ENCODE results near the gene SLC25A51.

SLC25A51 gene

GRCh38 chr9:37903647-37904444, at the start of gene SLC25A51:
Gene SLC25A51, minus strand, starts transcription at chr9:37904127. Its CDS starts 15,577 bp downstream, at chr9:37888550.
- peak; percentile 90 to 91 for DNase-seq (ENCODE audit: extremely low read depth in 1 of 2, low read depth in 1 of 2)

GRCh38 chr9:37953206-37953774, 49.4 kb upstream of the SLC25A51 start:
- DNase-seq (ENCODE audit: extremely low read depth in 1 of 2, low read depth in 1 of 2) = no peak

- DNase-seq (ENCODE audit: extremely low read depth in 1 of 2, low read depth in 1 of 2) = no peak
Measured at GRCh38 chr9:37952731-37953130, 48.8 kb upstream of the SLC25A51 start.

GRCh38 chr9:37951671-37952449, 47.9 kb upstream of the SLC25A51 start:
- no peak for DNase-seq (ENCODE audit: extremely low read depth in 1 of 2, low read depth in 1 of 2)

GRCh38 chr9:37950561-37950960, 46.6 kb upstream of the SLC25A51 start:
- DNase-seq (ENCODE audit: extremely low read depth in 1 of 2, low read depth in 1 of 2) = no peak

- no peak for DNase-seq (ENCODE audit: extremely low read depth in 1 of 2, low read depth in 1 of 2)
Measured at GRCh38 chr9:37949576-37949975, 45.6 kb upstream of the SLC25A51 start.

- DNase-seq (ENCODE audit: extremely low read depth in 1 of 2, low read depth in 1 of 2) = no peak
Measured at GRCh38 chr9:37948417-37948980, 44.6 kb upstream of the SLC25A51 start.

GRCh38 chr9:37947977-37948376, 44.0 kb upstream of the SLC25A51 start:
- DNase-seq (ENCODE audit: extremely low read depth in 1 of 2, low read depth in 1 of 2) = no peak

GRCh38 chr9:37947471-37947870, 43.5 kb upstream of the SLC25A51 start:
- no peak for DNase-seq (ENCODE audit: extremely low read depth in 1 of 2, low read depth in 1 of 2)

GRCh38 chr9:37946971-37947370, 43.0 kb upstream of the SLC25A51 start:
- no peak for DNase-seq (ENCODE audit: extremely low read depth in 1 of 2, low read depth in 1 of 2)

GRCh38 chr9:37946041-37946440, 42.1 kb upstream of the SLC25A51 start:
- DNase-seq (ENCODE audit: extremely low read depth in 1 of 2, low read depth in 1 of 2) = no peak

GRCh38 chr9:37944671-37945481, 40.9 kb upstream of the SLC25A51 start:
- no peak for DNase-seq (ENCODE audit: extremely low read depth in 1 of 2, low read depth in 1 of 2)

- no peak for DNase-seq (ENCODE audit: extremely low read depth in 1 of 2, low read depth in 1 of 2)
Measured at GRCh38 chr9:37944266-37944650, 40.3 kb upstream of the SLC25A51 start.

GRCh38 chr9:37943345-37944265, 39.7 kb upstream of the SLC25A51 start:
- DNase-seq (ENCODE audit: extremely low read depth in 1 of 2, low read depth in 1 of 2) = no peak

GRCh38 chr9:37942621-37943344, 38.9 kb upstream of the SLC25A51 start:
- DNase-seq (ENCODE audit: extremely low read depth in 1 of 2, low read depth in 1 of 2) = no peak

- no peak for DNase-seq (ENCODE audit: extremely low read depth in 1 of 2, low read depth in 1 of 2)
Measured at GRCh38 chr9:37941253-37941652, 37.3 kb upstream of the SLC25A51 start.

- no peak for DNase-seq (ENCODE audit: extremely low read depth in 1 of 2, low read depth in 1 of 2)
Measured at GRCh38 chr9:37939575-37940095, 35.7 kb upstream of the SLC25A51 start.

- no peak for DNase-seq (ENCODE audit: extremely low read depth in 1 of 2, low read depth in 1 of 2)
Measured at GRCh38 chr9:37938121-37938891, 34.4 kb upstream of the SLC25A51 start.

Data from activated CD8-positive, alpha-beta memory T cell treated with anti-CD3 and anti-CD28 coated beads for 1 hour (primary cell).